Tongue (tissue), 3 donors: Measurements from ENCODE around the gene DNPEP. TPM values are rescaled to one million over a fixed set of nuclear protein-coding genes. Genes with fewer than 3 reads are reported as not detected.

ENCODE experiments used
- DNase-seq: peaks from one replicate; pipeline ENCODE4 v3.0.0-alpha.2; 2015
- small RNA-seq: library from RNA; depleted of rRNA; stranded (forward); fragments of <200 nt; gene quantifications from one replicate; pipeline ENCODE3, GENCODE V24; 2014; ENCODE audit warnings: low replicate concordance
- total RNA-seq: library from RNA; depleted of rRNA; stranded (reverse); fragments of >200 nt; gene quantifications from one replicate; pipeline ENCODE4 v1.2.3, GENCODE V29; 2014

DNPEP gene
- total RNA-seq, 1 donor from 2014 or later, result 33.4 TPM

DNA sequence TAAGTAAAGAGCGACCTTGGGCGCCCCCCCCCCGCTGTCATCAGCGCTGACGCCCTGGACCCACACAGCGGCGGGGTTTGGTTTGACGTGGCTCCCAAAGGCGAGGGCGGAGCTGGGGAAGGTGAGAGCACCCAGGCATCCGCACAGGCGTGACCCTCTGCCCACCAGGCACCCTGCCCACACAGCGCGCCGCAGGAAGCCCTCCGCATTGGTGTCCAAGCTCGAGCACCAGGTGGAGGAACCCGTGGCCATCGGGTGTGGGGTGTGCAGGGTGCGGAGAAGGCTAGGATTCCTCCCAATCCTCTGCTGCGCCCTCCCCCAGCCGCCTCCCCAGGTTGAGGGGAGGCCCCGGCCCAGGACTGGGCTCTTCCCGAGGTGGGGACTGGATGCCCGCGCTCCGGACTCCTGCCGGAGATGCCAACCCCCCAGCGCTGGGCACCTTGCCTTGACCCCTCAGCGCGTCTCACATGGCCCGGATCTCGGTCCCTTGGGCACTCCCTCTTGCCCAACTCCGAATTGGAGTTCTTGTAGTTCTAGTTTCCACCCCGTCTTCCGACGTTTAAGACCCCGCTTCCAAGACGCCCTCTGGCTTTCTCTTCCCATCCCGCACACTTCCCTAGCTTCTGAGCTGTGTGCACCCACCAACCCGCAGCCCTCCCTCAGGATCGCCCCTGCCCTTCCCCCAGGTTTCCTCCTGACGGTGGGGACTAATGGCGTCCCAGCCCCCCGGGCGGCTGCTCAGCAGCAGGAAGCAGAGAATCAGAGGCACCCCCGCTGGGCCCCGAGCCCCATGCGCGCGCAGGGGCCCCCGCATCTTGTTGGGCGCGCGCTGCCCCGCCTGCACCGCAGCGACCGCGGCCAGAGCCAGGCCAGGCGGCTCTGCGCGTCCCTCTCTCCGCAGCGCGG is 29.3 kb downstream of the DNPEP start:
- no peak for DNase-seq

DNA sequence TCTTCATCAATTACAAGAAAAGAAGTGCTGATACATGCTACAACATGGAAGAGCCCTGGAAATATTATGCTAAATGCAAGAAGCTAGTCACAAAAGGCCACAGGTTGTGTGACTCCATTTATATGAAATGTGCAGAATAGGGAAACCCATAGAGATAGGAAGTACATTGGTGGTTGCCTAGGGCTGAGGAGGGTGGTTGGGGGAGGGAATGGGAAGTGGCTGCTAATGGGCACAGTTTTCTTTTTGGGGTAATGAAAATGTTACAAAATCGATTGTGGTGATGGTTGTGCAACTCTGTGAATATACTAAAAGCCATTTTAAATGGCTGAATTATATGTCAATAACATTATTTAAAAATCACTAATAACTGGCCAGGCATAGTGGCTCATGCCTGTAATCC is 30.9 kb downstream of the DNPEP start:
- DNase-seq, result no peak

DNA sequence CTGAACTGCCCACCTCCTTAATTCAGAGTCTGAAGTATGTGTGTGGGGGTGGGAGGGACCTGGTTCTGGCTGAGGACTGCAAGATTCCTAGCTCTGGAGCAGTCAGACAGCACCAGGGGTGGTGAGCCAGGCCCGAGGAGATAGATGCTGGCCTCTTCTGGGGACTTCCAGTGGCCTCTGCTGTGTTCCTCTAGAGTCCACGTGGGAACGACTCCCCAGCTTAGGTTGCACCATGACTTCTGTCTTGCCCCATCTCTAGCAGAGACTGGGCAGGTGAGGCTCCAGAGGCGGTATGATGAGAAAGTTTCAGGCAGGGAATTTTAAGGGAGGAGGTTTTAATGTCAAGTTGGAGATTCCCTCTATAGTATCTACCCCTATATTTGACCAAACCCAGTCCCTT is 33.1 kb downstream of the DNPEP start:
- DNase-seq, result no peak

- DNase-seq, result no peak
Observed at GRCh38 chr2:219353129-219353528, 34.6 kb downstream of the DNPEP start.

- DNase-seq, result peak; percentile 50
Observed at GRCh38 chr2:219352448-219353023, 35.2 kb downstream of the DNPEP start.

DNA sequence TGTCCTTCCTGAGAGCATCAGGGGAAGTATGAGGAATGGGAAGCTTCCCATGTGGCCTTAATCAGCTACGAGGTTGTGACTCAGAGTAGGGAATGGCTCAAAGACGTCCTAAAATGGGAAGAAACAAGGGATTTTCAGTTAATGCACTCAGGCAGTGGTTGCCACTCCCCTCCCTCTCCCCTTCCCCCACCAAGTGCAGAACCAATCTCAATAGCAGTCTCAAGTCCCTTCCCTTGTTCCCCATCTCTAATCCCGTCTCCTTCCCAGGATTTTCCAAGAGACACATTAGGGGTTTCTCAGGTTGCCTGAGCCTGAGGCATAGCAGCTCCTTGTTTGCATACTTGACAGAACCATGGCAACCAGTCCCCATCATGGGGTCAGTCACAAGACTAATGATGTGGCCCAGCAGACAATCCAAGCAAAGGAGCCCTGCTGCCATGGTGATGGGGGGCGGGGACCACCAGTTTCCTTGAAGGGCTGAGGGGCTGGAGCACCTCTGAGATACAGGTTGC is 36.9 kb downstream of the DNPEP start:
- no peak for DNase-seq

GRCh38 chr2:219350215-219350614 is 37.5 kb downstream of the DNPEP start:
- no peak for DNase-seq

GRCh38 chr2:219344751-219345430 is 42.8 kb downstream of the DNPEP start:
- peak; percentile 81 for DNase-seq

DNA sequence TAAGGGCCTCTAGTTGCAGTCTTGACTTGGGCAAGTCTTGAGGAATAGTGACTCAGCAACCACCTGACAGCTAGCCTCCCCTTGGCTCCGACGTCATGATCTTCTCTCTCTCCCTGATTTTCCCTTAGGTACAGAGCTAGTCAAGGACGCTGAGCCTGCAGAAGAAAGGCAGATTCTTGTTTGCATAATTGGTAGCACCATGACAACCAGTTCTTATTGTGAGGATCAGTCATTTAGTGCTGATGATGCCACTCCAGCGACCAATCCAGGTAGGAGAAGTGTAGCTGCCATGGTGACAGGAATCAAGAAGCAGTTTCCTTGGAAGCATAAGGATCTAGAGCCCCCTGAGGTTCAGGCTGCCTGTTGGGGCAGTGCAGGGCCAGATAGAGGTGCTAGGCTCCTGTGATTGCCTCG is 52.3 kb downstream of the DNPEP start:
- no peak for DNase-seq

GRCh38 chr2:219334076-219334475 is 53.6 kb downstream of the DNPEP start:
- DNase-seq, result no peak

DNA sequence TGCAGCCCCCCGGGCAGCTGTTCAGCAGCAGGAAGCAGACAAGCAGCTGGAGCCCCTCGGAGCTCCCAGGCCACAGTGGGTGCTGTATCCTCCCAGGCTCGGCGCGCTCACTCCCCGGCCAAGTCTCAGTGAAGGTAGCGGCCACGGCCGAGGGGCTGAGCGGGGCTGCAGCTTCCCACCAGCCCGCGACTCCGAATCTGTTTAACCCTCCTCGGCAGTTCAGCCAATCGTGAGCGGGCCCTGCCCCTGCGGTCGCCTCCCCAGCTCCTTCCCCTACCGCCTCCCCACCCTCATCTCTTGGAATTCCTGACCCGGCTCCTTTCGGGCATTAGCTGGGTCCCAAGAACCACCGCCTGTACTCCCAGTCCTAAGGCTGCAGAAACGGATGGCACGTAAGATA is 55.2 kb downstream of the DNPEP start, which contains the start of gene RESP18:
Gene RESP18, minus strand, starts transcription at position 203 of the 400 bp plus-strand sequence.
- no peak for DNase-seq

- DNase-seq, result peak; percentile 77
Observed at GRCh38 chr2:219331560-219332213, 56.0 kb downstream of the DNPEP start.

GRCh38 chr2:219327719-219328118 is 60.0 kb downstream of the DNPEP start:
- DNase-seq, result no peak

DNA sequence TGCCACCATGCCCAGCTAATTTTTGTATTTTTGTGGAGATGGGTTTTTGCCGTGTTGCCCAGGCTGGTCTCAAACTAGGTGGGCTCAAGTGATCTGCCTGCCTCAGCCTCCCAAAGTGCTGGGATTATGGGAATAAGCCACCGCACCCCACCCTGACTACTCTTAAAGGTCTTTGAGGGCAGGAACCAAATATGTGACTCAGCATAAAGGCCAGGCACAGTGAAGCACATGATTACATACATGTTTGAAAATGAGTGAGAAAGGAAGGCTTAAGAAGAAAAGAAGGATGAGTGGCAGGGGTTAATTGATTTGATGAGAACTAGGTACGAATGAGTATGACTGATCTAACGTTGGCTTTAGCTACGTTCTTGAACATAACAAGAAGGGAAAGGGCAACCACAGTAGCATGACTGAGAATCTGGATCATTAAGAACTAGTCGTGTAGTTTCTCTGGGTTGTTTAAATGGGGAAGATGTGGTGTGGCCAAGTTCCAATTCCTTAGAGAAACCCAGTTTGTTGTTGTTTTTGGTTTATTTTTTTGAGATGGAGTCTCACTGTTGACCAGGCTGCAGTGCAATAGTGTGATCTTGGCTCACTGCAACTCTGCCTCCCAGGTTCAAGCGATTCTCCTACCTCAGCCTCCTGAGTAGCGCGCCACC is 61.9 kb downstream of the DNPEP start:
- DNase-seq, result no peak

GRCh38 chr2:219325136-219325535 is 62.6 kb downstream of the DNPEP start:
- DNase-seq, result no peak

GRCh38 chr2:219323434-219323833 is 64.3 kb downstream of the DNPEP start:
- no peak for DNase-seq

Small RNAs within 50 kb of the gene (small RNA-seq; reads per million reads assigned to genes)
- gene AC053503.3, result not detected

Other genes starting within 250 kb of the DNPEP start
- 12.8 TPM for gene NHEJ1, start 227.1 kb downstream of the DNPEP start, total RNA-seq
- 0.92 TPM for gene SLC23A3, start 217.9 kb downstream of the DNPEP start, total RNA-seq
- 23.9 TPM for gene CNPPD1, start 211.0 kb downstream of the DNPEP start, total RNA-seq
- gene RETREG2, start 209.6 kb downstream of the DNPEP start, total RNA-seq, result 35.0 TPM
- 24.4 TPM for gene ZFAND2B, start 181.1 kb downstream of the DNPEP start, total RNA-seq
- gene ABCB6, start 169.0 kb downstream of the DNPEP start, total RNA-seq, result 35.3 TPM
- gene ATG9A, start 158.3 kb downstream of the DNPEP start, total RNA-seq, result 51.9 TPM
- gene ANKZF1, start 158.1 kb downstream of the DNPEP start, total RNA-seq, result 41.0 TPM
- 5.2 TPM for gene GLB1L, start 142.5 kb downstream of the DNPEP start, total RNA-seq
- gene STK16, start 142.4 kb downstream of the DNPEP start, total RNA-seq, result 10.5 TPM
- not detected for gene TUBA4B, start 134.7 kb downstream of the DNPEP start, total RNA-seq
- gene TUBA4A, start 134.0 kb downstream of the DNPEP start, total RNA-seq, result 76.1 TPM
- gene DNAJB2, start 108.5 kb downstream of the DNPEP start, total RNA-seq, result 96.5 TPM
- gene PTPRN, start 78.5 kb downstream of the DNPEP start, total RNA-seq, result 0.31 TPM
- not detected for gene RESP18, start 55.2 kb downstream of the DNPEP start, total RNA-seq
- 5,232 TPM for gene DES, start 30.5 kb upstream of the DNPEP start, total RNA-seq
- 136 TPM for gene SPEG, start 46.9 kb upstream of the DNPEP start, total RNA-seq
- 21.0 TPM for gene GMPPA, start 111.0 kb upstream of the DNPEP start, total RNA-seq
- gene ASIC4, start 126.6 kb upstream of the DNPEP start, total RNA-seq, result 0.10 TPM
- gene CHPF, start 155.9 kb upstream of the DNPEP start, total RNA-seq, result 121 TPM
- 2.9 TPM for gene TMEM198, start 156.1 kb upstream of the DNPEP start, total RNA-seq
- 105 TPM for gene OBSL1, start 183.6 kb upstream of the DNPEP start, total RNA-seq
- 1.5 TPM for gene INHA, start 184.4 kb upstream of the DNPEP start, total RNA-seq
- 13.6 TPM for gene STK11IP, start 209.9 kb upstream of the DNPEP start, total RNA-seq
- 1.5 TPM for gene SLC4A3, start 239.7 kb upstream of the DNPEP start, total RNA-seq